RCC 7860 (cell line): ENCODE results near the gene NSUN2.

Experiments used
- DNase-seq: peaks from one replicate; pipeline ENCODE4 v3.0.0-alpha.2; 2015; ENCODE audit warnings: low spot score
- FAIRE-seq: peaks from 2 replicates; lab custom pipeline; 2012; peaks lifted over from hg19 to GRCh38; lab: Jason Lieb, UNC

Gene NSUN2

DNA sequence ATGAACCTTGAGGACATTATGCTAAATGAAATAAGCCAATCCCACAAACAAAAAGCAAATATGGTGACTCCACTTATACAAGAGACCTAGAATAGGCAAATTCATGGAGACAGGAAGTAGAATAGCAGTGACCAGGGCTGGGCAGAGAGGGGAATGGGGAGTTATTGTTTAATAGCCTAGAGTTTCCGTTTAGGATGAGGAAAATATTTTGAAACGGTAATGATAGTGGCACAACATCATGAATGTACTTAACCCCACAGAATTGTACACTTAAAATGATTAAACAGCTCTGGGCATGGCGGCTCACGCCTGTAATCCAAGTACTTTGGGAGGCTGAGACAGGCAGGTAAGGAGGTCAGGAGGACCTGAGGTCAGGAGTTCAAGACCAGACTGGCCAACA is 65.8 kb downstream of the NSUN2 start:
- DNase-seq (no peak), FAIRE-seq (no peak)

DNA sequence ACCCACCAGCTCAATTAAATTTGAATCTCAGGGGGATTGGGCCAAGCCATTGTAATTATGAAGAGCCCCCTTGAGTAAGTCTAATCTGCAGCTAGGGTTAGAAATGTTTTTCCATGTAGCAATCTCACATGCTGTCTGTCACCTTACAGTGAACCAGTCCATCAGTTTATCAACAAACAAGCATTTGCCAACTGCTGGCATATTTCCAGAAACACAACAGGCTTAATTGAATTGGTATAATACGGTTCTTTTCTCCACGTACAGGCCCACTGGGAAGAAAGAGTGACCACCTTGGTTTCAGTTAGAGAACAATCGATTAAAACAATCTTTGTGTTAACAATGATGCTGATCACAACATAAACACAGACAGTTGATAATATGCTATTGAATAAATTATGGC is 67.4 kb downstream of the NSUN2 start:
- FAIRE-seq (no peak), DNase-seq (no peak)

DNA sequence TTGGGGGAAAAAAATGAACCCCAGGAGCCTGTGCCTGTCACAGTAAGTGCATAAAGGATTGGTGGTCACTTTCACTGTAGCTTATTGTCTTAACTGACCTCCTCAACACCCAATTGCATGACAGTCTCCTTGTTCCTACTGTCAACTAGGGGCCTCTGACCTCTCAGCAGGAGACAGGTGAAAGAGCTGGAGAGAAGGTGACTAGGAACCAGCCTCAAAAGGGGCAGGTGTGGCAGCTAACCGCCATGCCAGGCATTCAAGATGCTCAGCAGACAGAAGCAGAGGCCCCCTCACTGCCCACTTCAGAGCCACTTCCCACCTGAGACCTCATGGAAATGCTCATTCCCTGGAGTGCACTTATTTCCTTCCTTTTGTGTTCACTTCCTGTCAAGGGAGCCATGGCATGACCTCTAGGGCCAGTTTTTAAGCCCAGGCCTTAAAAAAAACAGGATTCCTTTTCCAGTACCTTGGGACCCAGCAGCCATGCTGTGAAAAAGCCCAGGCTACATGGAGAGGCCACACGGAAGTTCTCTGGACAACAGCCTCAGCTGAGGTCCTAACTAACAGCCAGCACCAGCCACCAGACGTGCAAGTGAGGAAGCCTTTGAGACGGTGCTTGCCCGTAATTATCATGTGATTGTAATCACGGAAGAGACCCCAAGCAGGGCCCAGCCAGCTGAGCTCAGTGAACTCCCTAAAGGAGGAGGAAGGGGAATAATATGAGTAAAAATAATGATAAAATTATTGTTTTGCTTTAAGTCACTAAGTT is 74.9 kb downstream of the NSUN2 start:
- DNase-seq: no peak
- no peak for FAIRE-seq

DNA sequence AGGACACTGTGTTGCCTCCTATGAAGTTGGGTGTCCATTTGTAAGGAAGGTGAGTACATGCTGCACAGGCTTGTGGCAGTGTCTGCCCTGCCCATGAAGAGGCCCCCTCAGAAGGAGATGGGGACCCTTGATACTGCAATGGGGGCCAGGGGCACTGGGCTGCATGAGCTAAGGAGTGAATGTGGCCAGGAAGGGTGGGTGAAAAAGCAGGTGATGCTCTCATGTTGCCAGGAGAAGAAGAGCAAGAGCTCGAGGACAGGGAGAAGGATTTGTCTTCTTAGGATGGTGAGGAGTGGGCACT is 76.1 kb downstream of the NSUN2 start:
- DNase-seq (no peak), FAIRE-seq (no peak)

DNA sequence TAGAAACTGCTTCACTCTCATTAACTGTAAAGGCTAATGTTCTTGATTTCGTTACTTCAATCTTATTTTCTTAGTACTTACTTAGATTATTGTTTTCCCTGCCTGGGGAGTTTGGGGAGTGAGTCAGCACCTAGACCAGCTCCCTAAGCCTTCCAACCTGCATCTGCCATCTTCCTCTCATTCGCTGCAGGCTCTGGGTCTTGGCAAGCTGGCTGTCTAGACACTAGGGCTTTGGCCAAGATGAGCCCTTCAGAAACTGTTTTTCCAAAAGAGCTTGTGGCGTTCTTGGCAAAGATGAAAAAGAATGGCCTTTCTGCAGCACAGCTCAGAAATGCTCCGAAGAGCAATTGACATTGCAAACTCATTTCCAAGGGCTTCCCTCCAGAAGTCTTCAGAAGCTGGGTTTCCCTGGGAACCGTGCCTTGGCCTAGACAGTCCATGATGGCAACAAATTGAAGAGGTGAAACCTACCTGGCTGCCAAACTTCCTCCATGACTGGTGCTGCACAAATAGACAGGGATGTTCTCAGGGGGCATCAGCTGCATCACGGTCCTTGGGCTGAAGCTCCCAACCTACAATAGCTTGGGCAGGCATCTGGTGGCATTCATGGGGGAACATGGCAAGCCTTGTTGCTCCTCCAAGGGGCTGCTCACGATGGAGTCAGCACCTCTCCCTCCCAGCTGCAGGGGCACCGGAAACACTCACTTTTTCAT is 76.6 kb downstream of the NSUN2 start:
- DNase-seq: no peak
- FAIRE-seq: no peak

DNA sequence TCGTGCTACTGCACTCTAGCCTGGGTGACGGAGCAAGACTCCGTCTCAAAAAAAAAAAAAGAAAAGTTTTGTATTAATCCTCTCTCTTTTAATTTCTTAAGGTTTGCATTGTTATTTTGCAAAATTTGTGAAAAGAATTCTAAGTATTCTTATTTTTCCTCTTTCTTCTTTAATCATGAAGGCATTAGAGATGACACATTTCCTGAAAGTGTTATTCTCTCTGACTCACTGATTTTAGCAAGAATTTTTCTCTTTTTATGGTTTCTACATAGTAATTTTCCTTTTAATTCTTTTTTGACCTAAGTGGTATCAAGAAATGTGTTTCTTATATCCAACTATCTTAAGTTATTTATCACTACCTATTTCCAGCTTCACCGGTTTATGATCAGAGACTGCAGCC is 78.0 kb downstream of the NSUN2 start:
- FAIRE-seq: no peak
- DNase-seq: no peak

DNA sequence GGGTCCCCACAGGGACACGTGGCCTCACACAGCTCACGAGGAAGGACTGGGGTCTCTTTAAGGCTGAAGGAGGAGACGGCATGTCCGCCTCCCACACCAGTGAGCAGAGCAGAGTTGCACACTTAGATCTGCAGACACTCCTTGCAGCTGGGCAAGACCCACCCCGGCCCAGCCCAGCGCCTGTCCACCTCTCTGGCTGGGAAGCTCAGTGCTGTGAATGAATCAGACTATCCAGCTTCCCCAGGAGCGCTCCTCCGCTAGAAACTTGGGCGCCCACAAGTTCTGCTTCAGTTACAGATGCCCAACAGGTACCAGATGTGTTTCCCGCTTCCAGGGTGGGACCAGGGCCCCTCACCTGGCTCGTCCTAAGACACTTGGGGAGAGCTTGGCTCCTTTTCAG is 78.9 kb downstream of the NSUN2 start:
- DNase-seq (no peak), FAIRE-seq (no peak)

DNA sequence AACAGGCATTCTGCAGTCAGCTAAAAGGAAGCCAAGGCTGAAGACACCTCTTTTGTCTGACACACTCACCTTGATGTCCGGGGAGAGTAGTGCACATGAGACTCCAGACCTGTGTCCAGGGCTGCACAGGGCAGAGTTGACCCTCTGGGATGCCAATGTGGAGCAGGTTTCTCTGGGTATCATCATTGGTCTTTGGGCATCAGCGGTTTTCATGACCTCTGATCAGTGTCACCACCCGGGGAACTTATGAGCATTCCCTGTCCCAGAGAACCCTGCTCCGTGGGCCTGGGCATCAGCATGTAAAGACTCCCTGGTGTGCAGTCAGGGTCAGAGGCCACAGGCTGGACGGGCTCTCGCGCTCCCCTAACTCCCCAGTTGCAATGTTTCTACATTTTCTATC is 80.2 kb downstream of the NSUN2 start:
- DNase-seq (no peak), FAIRE-seq (no peak)

DNA sequence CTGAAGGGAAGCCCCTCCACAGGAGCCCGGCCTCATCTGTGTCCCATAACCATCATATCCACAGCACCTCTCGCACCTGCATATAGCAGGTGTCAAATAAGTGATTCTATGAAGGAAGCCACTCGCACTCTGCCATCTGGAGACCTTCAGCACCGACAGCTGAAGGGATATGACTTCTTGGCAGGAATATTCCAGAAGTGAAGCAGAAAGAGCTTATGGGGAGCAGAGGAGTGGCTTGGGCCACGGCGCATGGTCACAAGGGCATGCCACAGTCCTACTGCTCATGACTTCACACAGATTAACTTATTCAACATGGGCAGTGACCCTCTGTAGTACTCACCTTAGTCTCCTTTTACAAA is 80.9 kb downstream of the NSUN2 start:
- no peak for DNase-seq
- FAIRE-seq: no peak

DNA sequence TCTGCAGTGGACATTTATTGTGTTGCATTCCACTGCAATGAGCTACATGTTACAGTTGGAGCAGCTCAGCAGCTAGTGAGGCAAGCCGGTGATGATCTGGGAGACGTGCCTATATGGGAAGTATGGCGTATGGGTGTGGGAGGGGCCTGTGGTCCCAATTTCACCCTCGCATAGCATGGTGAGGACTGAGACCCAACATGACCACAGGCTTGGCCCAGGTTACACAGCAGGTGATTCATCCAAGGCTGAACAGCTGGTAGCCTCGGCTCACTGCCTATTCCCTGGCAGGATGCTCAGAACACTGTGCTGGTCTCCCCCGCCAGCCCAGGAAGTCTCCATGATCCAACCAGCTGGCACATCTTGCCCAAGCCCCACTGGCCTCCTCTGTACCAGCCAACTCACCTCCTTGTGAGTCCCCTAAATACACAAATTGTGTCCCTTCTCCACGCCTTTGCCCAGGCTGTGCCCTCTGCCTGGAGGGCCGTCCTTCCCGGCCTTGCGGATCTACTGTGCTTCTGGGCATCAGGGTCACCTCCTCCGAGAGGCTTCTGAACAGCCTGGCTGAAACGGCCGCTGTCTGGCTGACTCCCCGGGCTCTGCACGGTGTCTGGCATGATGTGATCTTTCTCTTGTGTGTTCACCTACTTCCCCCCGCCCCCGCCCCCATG is 81.4 kb downstream of the NSUN2 start:
- FAIRE-seq (no peak), DNase-seq (no peak)

DNA sequence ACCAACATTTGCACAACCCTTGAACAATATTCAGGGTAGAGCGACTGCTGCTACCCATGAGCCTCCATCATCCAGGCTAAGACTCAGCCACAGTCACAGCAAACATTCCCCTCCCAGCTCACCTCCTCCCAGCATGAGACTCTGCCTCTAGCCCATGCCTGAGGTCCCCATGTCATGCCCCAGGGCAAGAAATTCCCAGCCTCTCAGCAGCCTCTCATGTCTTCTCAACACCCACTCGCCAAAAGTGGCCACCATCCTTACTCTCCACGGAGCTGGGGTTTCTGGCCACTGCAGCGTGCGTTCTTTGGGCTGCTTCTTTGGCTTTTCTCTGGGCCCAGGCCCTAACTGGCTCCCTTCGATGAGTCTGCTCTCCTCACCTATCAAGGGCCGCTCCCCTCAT is 82.2 kb downstream of the NSUN2 start:
- no peak for FAIRE-seq
- DNase-seq: no peak
